GM23248 (cell line): ENCODE data around the gene VWA8.

Experiments used
- EZH2 ChIP-seq: fragments of 200-600 bp; sonication (generic); IDR thresholded peaks from 2 replicates; pipeline ENCODE4 v1.6.1; 2018; ENCODE audit warnings: antibody characterized with exemption, mild to moderate bottlenecking; ENCODE audit not compliant: insufficient read depth, poor library complexity, severe bottlenecking
- EZH2phosphoT487 ChIP-seq: fragments of 200-600 bp; sonication (generic); IDR thresholded peaks from 2 replicates; pipeline ENCODE4 v1.6.1; 2018; ENCODE audit warnings: antibody characterized with exemption, moderate library complexity, mild to moderate bottlenecking, low read depth; ENCODE audit not compliant: insufficient read depth

DNA sequence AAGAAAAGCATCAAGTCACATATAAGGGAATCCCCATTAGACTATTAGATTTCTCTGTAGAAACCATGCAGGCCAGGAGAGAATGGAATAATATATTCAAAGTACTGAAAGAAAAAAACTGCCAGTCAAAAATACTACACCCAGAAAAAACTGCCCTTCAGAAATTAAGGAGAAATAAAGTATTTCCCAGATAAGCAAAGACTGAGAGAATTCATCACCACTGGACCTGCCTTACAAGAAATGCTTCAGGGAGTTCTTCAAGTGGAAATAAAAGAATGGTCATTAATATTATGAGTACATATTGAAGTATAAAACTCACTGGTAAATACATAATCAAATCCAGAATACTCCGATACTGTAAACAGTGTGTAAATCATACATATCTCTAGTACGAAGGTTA lies 35.9 kb downstream of the VWA8 start:
- TF ChIP-seq EZH2phosphoT487 (no peak), EZH2 (no peak)
